Common myeloid progenitor, CD34-positive (primary cell): ENCODE measurements around the gene TGFBR3L.

Experiments used
- CTCF ChIA-PET: fragments of 350-600 bp; sonication (Branson Sonifier 250); formaldehyde crosslinking; loops from one replicate; lab custom pipeline; 2021; ENCODE audit warnings: antibody characterized with exemption; lab: Charles Lee
- POLR2A ChIA-PET: fragments of 350-600 bp; sonication (Branson Sonifier 250); formaldehyde crosslinking; loops from one replicate; lab custom pipeline; 2021; ENCODE audit warnings: antibody characterized with exemption; lab: Charles Lee
- DNase-seq, 3 donors: peaks; one replicate each; pipeline versions ENCODE4 v3.0.0 to v3.0.0-alpha.2; 2013
- H3K27ac ChIP-seq, 2 experiments: 1 replicate in 1 of 2; 2 replicates in 1 of 2; pipeline ENCODE4 v1.7.0; 2013; ENCODE audit warnings: inconsistent platforms in 2 of 2, low read length in 2 of 2, mild to moderate bottlenecking in 2 of 2, low read depth in 1 of 2, moderate library complexity in 1 of 2; ENCODE audit not compliant: severe bottlenecking in 2 of 2, insufficient read depth in 1 of 2, poor library complexity in 1 of 2
- H3K27me3 ChIP-seq, 5 experiments: replicated peaks in 2 of 5; 1 replicate in 3 of 5; 2 replicates in 2 of 5; pipeline versions ENCODE4 v1.6.1 to v1.7.0; 2013; ENCODE audit warnings: low read length in 4 of 5, mild to moderate bottlenecking in 2 of 5, moderate library complexity in 2 of 5, inconsistent platforms in 1 of 5; ENCODE audit not compliant: insufficient read depth in 5 of 5, control insufficient read depth in 4 of 5
- H3K36me3 ChIP-seq, 4 experiments: 1 replicate in 2 of 4; 2 replicates in 2 of 4; pipeline versions ENCODE4 v1.6.1 to v1.7.0; 2013; ENCODE audit warnings: low read length in 3 of 4, control low read depth in 1 of 4, mild to moderate bottlenecking in 1 of 4; ENCODE audit not compliant: control insufficient read depth in 4 of 4, insufficient read depth in 4 of 4
- H3K4me1 ChIP-seq, 4 experiments: 1 replicate in 3 of 4; 2 replicates in 1 of 4; pipeline versions ENCODE4 v1.6.1 to v1.7.1; 2013; ENCODE audit warnings: low read length in 3 of 4, mild to moderate bottlenecking in 3 of 4, control low read depth in 1 of 4, inconsistent platforms in 1 of 4, moderate library complexity in 1 of 4; ENCODE audit not compliant: control insufficient read depth in 4 of 4, insufficient read depth in 4 of 4; ENCODE audit errors: control extremely low read depth in 1 of 4
- H3K4me3 ChIP-seq, 7 experiments: 1 replicate in 4 of 7; 2 replicates in 3 of 7; pipeline versions ENCODE4 v1.5.1 to v1.7.0; 2013; ENCODE audit warnings: mild to moderate bottlenecking in 7 of 7, low read length in 6 of 7, moderate library complexity in 6 of 7, inconsistent platforms in 2 of 7, low read depth in 2 of 7, control low read depth in 1 of 7; ENCODE audit not compliant: insufficient read depth in 4 of 7, control insufficient read depth in 1 of 7; ENCODE audit errors: extremely low read depth in 1 of 7
- H3K9me3 ChIP-seq, 5 experiments: 1 replicate in 4 of 5; 2 replicates in 1 of 5; pipeline versions ENCODE4 v1.6.1 to v1.7.1; 2013; ENCODE audit warnings: low read length in 4 of 5, mild to moderate bottlenecking in 2 of 5, inconsistent platforms in 1 of 5, low read depth in 1 of 5, moderate library complexity in 1 of 5; ENCODE audit not compliant: control insufficient read depth in 4 of 5, insufficient read depth in 2 of 5; ENCODE audit errors: control extremely low read depth in 1 of 5
- WGBS: methylation state at CpG from one replicate; pipeline ENCODE4 v1.1.5; 2013; ENCODE audit not compliant: insufficient coverage; 5-methylcytosine and 5-hydroxymethylcytosine counted together

The TGFBR3L gene

GRCh38 chr19:7912697-7913564 lies 1.7 kb upstream of the TGFBR3L start:
- H3K4me1 ChIP-seq = peaks cover 0 to 28% (median 25%) of the 10 kb centered on the region in 4 experiments
- H3K27ac ChIP-seq = no peak overlapping the region
- ChIA-PET CTCF (interaction anchor here (0.9 to 3.4 kb wide), 2 partner anchors 16 to 44 kb away, joined by 4 to 12 read pairs; no protein-coding TSS in a partner anchor), POLR2A (no interaction called here)
- 94% methylated on average over 31 of the region's 39 CpGs for WGBS
- H3K4me3 ChIP-seq = no peak overlapping the region
- peaks cover 8 to 42% (median 28%) of the 10 kb centered on the region in 4 experiments for H3K36me3 ChIP-seq
- H3K27me3 ChIP-seq = peaks cover 0 to 40% (median 8%) of the 10 kb centered on the region in 5 experiments
- DNase-seq = no peak
- H3K9me3 ChIP-seq = no peaks in the 10 kb centered on the region

DNA sequence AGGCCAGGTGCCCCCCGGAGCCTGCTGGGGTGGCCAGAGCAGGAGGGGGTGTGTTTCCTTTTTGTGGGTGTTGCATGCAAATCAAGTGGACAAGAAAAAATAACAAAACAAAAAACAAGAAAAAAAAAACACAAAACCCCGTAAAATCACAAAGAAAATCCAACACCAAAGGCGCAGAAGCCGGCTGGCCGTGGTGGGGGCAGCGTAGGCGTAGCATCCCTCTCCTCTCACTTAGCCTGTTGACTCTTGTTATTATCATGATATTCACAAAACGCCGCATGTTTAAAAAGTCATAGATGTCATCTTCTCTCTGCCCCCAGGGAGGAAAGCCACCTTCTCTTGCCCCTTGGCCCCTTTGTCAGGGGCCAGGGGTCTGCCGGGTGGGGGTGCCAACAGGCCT lies 978 bp upstream of the TGFBR3L start:
- H3K27ac ChIP-seq = no peak overlapping the region
- H3K27me3 ChIP-seq = peaks cover 0 to 46% (median 13%) of the 10 kb centered on the region in 5 experiments
- H3K4me3 ChIP-seq = no peak overlapping the region
- H3K4me1 ChIP-seq = peaks cover 0 to 29% (median 26%) of the 10 kb centered on the region in 4 experiments
- no peak for DNase-seq
- 100% methylated on average over 8 of the region's 10 CpGs for WGBS
- no peaks in the 10 kb centered on the region for H3K9me3 ChIP-seq
- CTCF ChIA-PET = interaction anchor here (3.4 kb wide), 1 partner anchor 45 kb away, joined by 12 read pairs; no protein-coding TSS in a partner anchor
- peaks cover 8 to 38% (median 28%) of the 10 kb centered on the region in 4 experiments for H3K36me3 ChIP-seq
- POLR2A ChIA-PET = no interaction called here

DNA sequence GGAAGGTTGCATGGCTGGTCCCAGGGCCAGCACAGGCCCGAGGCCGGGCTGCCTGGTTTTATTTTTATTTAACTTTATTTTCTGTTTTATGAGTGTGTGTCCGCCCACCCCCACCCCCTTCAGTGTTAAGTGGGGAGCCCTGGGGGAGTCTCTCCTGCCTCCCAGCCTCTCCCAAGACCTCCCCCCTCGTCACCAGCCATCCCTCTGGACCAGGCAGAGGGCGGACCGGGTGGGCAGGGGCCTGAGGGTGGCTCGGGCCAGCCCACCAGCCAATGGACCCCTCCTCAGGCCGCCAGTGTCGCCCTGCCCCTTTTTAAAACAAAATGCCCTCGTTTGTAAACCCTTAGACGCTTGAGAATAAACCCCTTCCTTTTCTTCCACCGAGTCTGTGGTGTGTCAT lies 531 bp upstream of the TGFBR3L start:
- Histone ChIP-seq H3K27ac (no peak overlapping the region), H3K4me3 (no peak overlapping the region), H3K4me1 (peaks cover 0 to 30% (median 28%) of the 10 kb centered on the region in 4 experiments), H3K9me3 (no peaks in the 10 kb centered on the region), H3K27me3 (peaks cover 0 to 50% (median 15%) of the 10 kb centered on the region in 5 experiments), H3K36me3 (peaks cover 8 to 38% (median 27%) of the 10 kb centered on the region in 4 experiments)
- POLR2A ChIA-PET = no interaction called here
- CTCF ChIA-PET = no interaction called here
- WGBS = 82% methylated on average over 5 of the region's 12 CpGs
- DNase-seq = no peak

DNA sequence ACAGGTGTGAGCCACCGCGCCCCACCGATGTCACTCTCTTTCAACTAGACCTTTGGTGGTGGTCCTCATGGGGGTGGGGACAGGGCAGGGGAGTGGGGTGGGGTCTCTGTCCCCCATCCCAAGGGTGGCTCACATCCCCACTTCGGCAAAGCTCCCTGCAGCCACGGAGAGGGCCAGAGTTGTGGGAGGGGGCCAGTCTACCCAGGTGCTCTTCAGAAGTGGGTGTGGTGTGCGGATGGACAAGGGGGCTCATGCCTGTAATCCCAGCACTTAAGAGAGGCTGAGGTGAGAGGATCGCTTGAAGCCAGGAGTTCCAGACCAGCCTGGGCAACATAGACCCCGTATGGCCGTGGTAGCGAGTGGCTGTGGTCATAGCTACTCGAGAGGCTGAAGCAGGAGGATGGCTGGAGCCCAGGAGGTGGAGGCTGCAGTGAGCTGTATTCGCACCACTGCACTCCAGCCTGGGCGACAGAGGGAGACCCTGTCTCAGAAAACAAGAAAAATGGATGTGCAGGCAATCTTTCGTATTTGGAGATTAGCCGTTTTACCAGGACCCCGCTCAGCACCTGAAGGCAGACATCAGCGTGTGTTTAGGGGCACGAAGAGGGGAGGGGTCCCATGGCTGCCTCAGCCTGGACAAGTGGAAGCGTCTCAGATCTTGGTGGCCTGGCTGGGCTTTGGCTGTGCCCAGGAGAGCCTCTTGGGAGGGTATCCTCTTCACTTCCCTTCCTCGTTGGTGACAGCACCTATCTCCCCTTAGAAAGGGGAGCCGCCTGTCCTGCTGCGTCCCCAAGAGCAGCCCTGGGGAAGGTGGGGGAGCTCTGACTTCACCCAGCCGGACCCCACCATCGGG lies 846 bp downstream of the TGFBR3L start:
- H3K4me1 ChIP-seq = peaks cover 0 to 40% (median 36%) of the 10 kb centered on the region in 4 experiments
- no peaks in the 10 kb centered on the region for H3K9me3 ChIP-seq
- WGBS = 45% methylated on average over 20 of the region's 24 CpGs
- H3K27me3 ChIP-seq = peaks cover 0 to 58% (median 15%) of the 10 kb centered on the region in 5 experiments
- DNase-seq = no peak
- no peak overlapping the region for H3K27ac ChIP-seq
- CTCF ChIA-PET = interaction anchor here (0.6 to 2.0 kb wide), 4 partner anchors 9 to 342 kb away, joined by 3 to 7 read pairs (median 4); no protein-coding TSS in a partner anchor
- peaks cover 8 to 26% (median 19%) of the 10 kb centered on the region in 4 experiments for H3K36me3 ChIP-seq
- H3K4me3 ChIP-seq = peak overlapping the region in 5 of 7 experiments; percentile 23 to 50 (median 37)
- POLR2A ChIA-PET = interaction anchor here (0.8 kb wide), 1 partner anchor 28 kb away, joined by 5 read pairs; the partner anchor contains the start of gene TIMM44

GRCh38 chr19:7916103-7916954 lies 1.7 kb downstream of the TGFBR3L start:
- WGBS = under 1% methylated on average over 59 of the region's 104 CpGs
- H3K36me3 ChIP-seq = peaks cover 5 to 18% (median 11%) of the 10 kb centered on the region in 4 experiments
- peak overlapping the region in 5 of 7 experiments; percentile 23 to 56 (median 37) for H3K4me3 ChIP-seq
- no peaks in the 10 kb centered on the region for H3K9me3 ChIP-seq
- no peak overlapping the region for H3K27ac ChIP-seq
- peak in 2 of 3 donors; percentile 40 to 57 for DNase-seq
- H3K4me1 ChIP-seq = peaks cover 0 to 45% (median 41%) of the 10 kb centered on the region in 4 experiments
- CTCF ChIA-PET = interaction anchor here (0.6 to 2.9 kb wide), 7 partner anchors 8 to 341 kb away, joined by 3 to 20 read pairs (median 3); partner anchors contain the start of gene CTXN1
- POLR2A ChIA-PET = interaction anchor here (0.7 to 0.8 kb wide), 2 partner anchors 15 to 28 kb away, joined by 3 to 5 read pairs; partner anchors contain the start of gene TIMM44
- H3K27me3 ChIP-seq = peaks cover 0 to 58% (median 15%) of the 10 kb centered on the region in 5 experiments

GRCh38 chr19:7916955-7917266 lies 2.3 kb downstream of the TGFBR3L start:
- Histone ChIP-seq H3K27me3 (peaks cover 0 to 58% (median 15%) of the 10 kb centered on the region in 5 experiments), H3K4me1 (peaks cover 0 to 50% (median 47%) of the 10 kb centered on the region in 4 experiments), H3K36me3 (peaks cover 2 to 12% (median 6%) of the 10 kb centered on the region in 4 experiments), H3K9me3 (no peaks in the 10 kb centered on the region), H3K4me3 (peak overlapping the region in 4 of 7 experiments; percentile 19 to 61 (median 56)), H3K27ac (no peak overlapping the region)
- CTCF ChIA-PET = interaction anchor here (0.9 to 2.9 kb wide), 6 partner anchors 11 to 64 kb away, joined by 3 to 20 read pairs (median 3); partner anchors contain the start of gene CTXN1
- 4% methylated on average over 8 of the region's 12 CpGs for WGBS
- DNase-seq = no peak
- POLR2A ChIA-PET = interaction anchor here (0.7 kb wide), 1 partner anchor 15 kb away, joined by 3 read pairs; no protein-coding TSS in a partner anchor
